CD4-positive, alpha-beta memory T cell (primary cell): ENCODE data around the gene TXNRD1. TPM values are rescaled to one million over a fixed set of nuclear protein-coding genes. Genes with fewer than 3 reads are reported as not detected.
A peak's percentile ranks its signal among the peaks of the same experiment; 100 is the strongest.

ENCODE experiments used
- CTCF ChIA-PET: fragments of 350-600 bp; sonication (Branson Sonifier 250); formaldehyde crosslinking; loops from one replicate; lab custom pipeline; 2021; ENCODE audit warnings: inconsistent platforms; ENCODE audit not compliant: partially characterized antibody; lab: Charles Lee
- POLR2A ChIA-PET: fragments of 350-600 bp; sonication (Branson Sonifier 250); formaldehyde crosslinking; loops from one replicate; lab custom pipeline; 2021; ENCODE audit not compliant: partially characterized antibody; lab: Charles Lee
- DNase-seq, 5 donors: peaks; one replicate each; pipeline versions ENCODE4 v3.0.0 to v3.0.0-alpha.2; 2020 to 2022; ENCODE audit warnings: mixed read lengths in 1 of 5
- H3K27ac ChIP-seq: one replicate; pipeline ENCODE4 v1.7.0; 2013; ENCODE audit warnings: low read depth, low read length
- H3K27me3 ChIP-seq: 2 replicates; pipeline ENCODE4 v1.7.0; 2013; ENCODE audit warnings: mild to moderate bottlenecking, low read length, moderate library complexity; ENCODE audit not compliant: insufficient read depth
- H3K36me3 ChIP-seq: 2 replicates; pipeline ENCODE4 v1.7.0; 2013; ENCODE audit warnings: mild to moderate bottlenecking, low read length, moderate library complexity; ENCODE audit not compliant: insufficient read depth
- H3K4me1 ChIP-seq: 2 replicates; pipeline ENCODE4 v1.7.0; 2013; ENCODE audit warnings: mild to moderate bottlenecking, low read length, moderate library complexity; ENCODE audit not compliant: insufficient read depth
- H3K4me3 ChIP-seq, 2 donors: one replicate each; pipeline ENCODE4 v1.7.0; 2013; ENCODE audit warnings: low read length in 2 of 2, mild to moderate bottlenecking in 1 of 2
- H3K9me3 ChIP-seq, 2 donors: one replicate each; pipeline ENCODE4 v1.7.0; 2013; ENCODE audit warnings: low read length in 2 of 2, control low read depth in 1 of 2; ENCODE audit not compliant: control insufficient read depth in 1 of 2
- H3K27ac Mint-ChIP-seq, 7 donors: one replicate each; pipeline ENCODE4 v1.8.0; 2020 to 2021; ENCODE audit warnings: mixed read lengths in 7 of 7, mild to moderate bottlenecking in 6 of 7, inconsistent platforms in 3 of 7, moderate library complexity in 3 of 7
- H3K27me3 Mint-ChIP-seq, 2 donors: one replicate each; pipeline ENCODE4 v1.8.0; 2020 to 2021; ENCODE audit warnings: mixed read lengths in 2 of 2
- H3K36me3 Mint-ChIP-seq, 2 donors: one replicate each; pipeline ENCODE4 v1.8.0; 2020 to 2021; ENCODE audit warnings: mixed read lengths in 2 of 2, inconsistent platforms in 1 of 2, mild to moderate bottlenecking in 1 of 2
- H3K4me1 Mint-ChIP-seq, 4 donors: one replicate each; pipeline ENCODE4 v1.8.0; 2020 to 2021; ENCODE audit warnings: mixed read lengths in 4 of 4, mild to moderate bottlenecking in 1 of 4
- H3K4me3 Mint-ChIP-seq, 8 donors: one replicate each; pipeline ENCODE4 v1.8.0; 2020 to 2021; ENCODE audit warnings: mixed read lengths in 8 of 8, mild to moderate bottlenecking in 7 of 8, moderate library complexity in 6 of 8, inconsistent platforms in 3 of 8
- H3K9me3 Mint-ChIP-seq, 8 donors: one replicate each; pipeline ENCODE4 v1.8.0; 2020 to 2021; ENCODE audit warnings: mixed read lengths in 8 of 8, mild to moderate bottlenecking in 5 of 8, inconsistent platforms in 3 of 8, moderate library complexity in 1 of 8
- intact Hi-C: fragments of 100-400 bp; cut with micrococcal nuclease; formaldehyde crosslinking; loops from one replicate; pipeline ENCODE4 v1.15.1; 2023
- polyA plus RNA-seq, 2 donors: library from polyadenylated mRNA; unstranded; fragments of 300-500 nt; fragmentation: Illumina TruSeq; gene quantifications; one replicate each; pipeline ENCODE4 v1.2.3, GENCODE V29; 2021
- total RNA-seq, 2 experiments: library from RNA; stranded (reverse); gene quantifications; one replicate each; pipeline ENCODE4 v1.2.3, GENCODE V29; 2021

Gene TXNRD1
- total and polyA plus RNA-seq, 4 experiments from 2014 or later = 32.2 to 64.5 (median 46.7) TPM

- Histone ChIP-seq H3K4me3 (no peak overlapping the region), H3K9me3 (no peaks in the 10 kb centered on the region), H3K27me3 (no peaks in the 10 kb centered on the region), H3K27ac (no peak overlapping the region), H3K36me3 (no peaks in the 10 kb centered on the region), H3K4me1 (no peaks in the 10 kb centered on the region)
- H3K36me3 Mint-ChIP-seq = peaks cover 3 to 9% of the 10 kb centered on the region in 2 donors
- DNase-seq = no peak
- peaks cover 0 to 12% (median 10%) of the 10 kb centered on the region in 8 donors for H3K9me3 Mint-ChIP-seq
- H3K4me3 Mint-ChIP-seq = no peak overlapping the region
- peaks cover 2 to 4% (median 3%) of the 10 kb centered on the region in 4 donors for H3K4me1 Mint-ChIP-seq
- ChIA-PET POLR2A (no interaction called here), CTCF (no interaction called here)
- intact Hi-C loops = no loop called here
- H3K27ac Mint-ChIP-seq = no peak overlapping the region
- peaks cover 7 to 8% of the 10 kb centered on the region in 2 donors for H3K27me3 Mint-ChIP-seq
These were observed 18.3 kb upstream of the TXNRD1 start for GRCh38 chr12:104197264-104197663.

- Mint-ChIP-seq H3K36me3 (peaks cover 3 to 9% of the 10 kb centered on the region in 2 donors), H3K9me3 (peaks cover 0 to 12% (median 10%) of the 10 kb centered on the region in 8 donors), H3K27me3 (peaks cover 7 to 8% of the 10 kb centered on the region in 2 donors), H3K4me3 (no peak overlapping the region), H3K27ac (no peak overlapping the region), H3K4me1 (peaks cover 2 to 4% (median 3%) of the 10 kb centered on the region in 4 donors)
- Histone ChIP-seq H3K9me3 (no peaks in the 10 kb centered on the region), H3K27ac (no peak overlapping the region), H3K36me3 (no peaks in the 10 kb centered on the region), H3K4me3 (no peak overlapping the region), H3K27me3 (no peaks in the 10 kb centered on the region), H3K4me1 (no peaks in the 10 kb centered on the region)
- POLR2A ChIA-PET = interaction anchor here (2.1 kb wide), 1 partner anchor 158 kb away, joined by 5 read pairs; no protein-coding TSS in a partner anchor
- no peak for DNase-seq
- CTCF ChIA-PET = interaction anchor here (0.6 to 8.4 kb wide), 18 partner anchors 8 to 854 kb away, joined by 3 to 107 read pairs (median 4); partner anchors contain the start of genes EID3 and TXNRD1
- intact Hi-C loops = no loop called here
These were observed 15.6 kb upstream of the TXNRD1 start for GRCh38 chr12:104199964-104200363.

- H3K9me3 Mint-ChIP-seq = peaks cover 0 to 12% (median 10%) of the 10 kb centered on the region in 8 donors
- H3K4me3 Mint-ChIP-seq = peak overlapping the region in 2 of 8 donors; percentile 3 to 22
- intact Hi-C loops = loop anchor here (1.0 kb wide), 4 partner anchors 14 to 852 kb away; partner anchors contain the start of gene TXNRD1
- ChIA-PET POLR2A (no interaction called here), CTCF (interaction anchor here (0.9 to 8.4 kb wide), 9 partner anchors 13 to 758 kb away, joined by 3 to 107 read pairs (median 4); partner anchors contain the start of gene TXNRD1)
- no peaks in the 10 kb centered on the region for H3K36me3 ChIP-seq
- peaks cover 2 to 4% (median 3%) of the 10 kb centered on the region in 4 donors for H3K4me1 Mint-ChIP-seq
- H3K27ac ChIP-seq = no peak overlapping the region
- no peaks in the 10 kb centered on the region for H3K4me1 ChIP-seq
- no peak overlapping the region for H3K27ac Mint-ChIP-seq
- no peak overlapping the region for H3K4me3 ChIP-seq
- DNase-seq = peak; percentile 59 to 69 (median 65)
- H3K9me3 ChIP-seq = no peaks in the 10 kb centered on the region
- H3K27me3 Mint-ChIP-seq = peaks cover 7 to 8% of the 10 kb centered on the region in 2 donors
- H3K27me3 ChIP-seq = no peaks in the 10 kb centered on the region
- peaks cover 3 to 9% of the 10 kb centered on the region in 2 donors for H3K36me3 Mint-ChIP-seq
These were observed 14.2 kb upstream of the TXNRD1 start for GRCh38 chr12:104201238-104202001.

GRCh38 chr12:104204690-104205480, 10.7 kb upstream of the TXNRD1 start:
- POLR2A ChIA-PET = no interaction called here

GRCh38 chr12:104207416-104208205, 8.0 kb upstream of the TXNRD1 start:
- H3K36me3 Mint-ChIP-seq = no peaks in the 10 kb centered on the region
- Histone ChIP-seq H3K9me3 (no peaks in the 10 kb centered on the region), H3K27ac (no peak overlapping the region), H3K4me3 (no peak overlapping the region), H3K27me3 (no peaks in the 10 kb centered on the region), H3K36me3 (no peaks in the 10 kb centered on the region), H3K4me1 (no peaks in the 10 kb centered on the region)
- DNase-seq = no peak
- peak overlapping the region in 1 of 7 donors; percentile 21 for H3K27ac Mint-ChIP-seq
- no peaks in the 10 kb centered on the region for H3K9me3 Mint-ChIP-seq
- peaks cover 0 to 2% of the 10 kb centered on the region in 2 donors for H3K27me3 Mint-ChIP-seq
- H3K4me3 Mint-ChIP-seq = no peak overlapping the region
- intact Hi-C loops = no loop called here
- no peaks in the 10 kb centered on the region for H3K4me1 Mint-ChIP-seq
- POLR2A ChIA-PET = no interaction called here
- CTCF ChIA-PET = no interaction called here

More at GRCh38 chr12:104204690-104205480, 10.7 kb upstream of the TXNRD1 start:
- H3K9me3 Mint-ChIP-seq = peaks cover 0 to 11% (median 9%) of the 10 kb centered on the region in 8 donors
- Histone ChIP-seq H3K9me3 (no peaks in the 10 kb centered on the region), H3K4me1 (no peaks in the 10 kb centered on the region), H3K36me3 (no peaks in the 10 kb centered on the region), H3K27ac (no peak overlapping the region), H3K27me3 (no peaks in the 10 kb centered on the region), H3K4me3 (no peak overlapping the region)
- no peak overlapping the region for H3K4me3 Mint-ChIP-seq
- peaks cover 7 to 8% of the 10 kb centered on the region in 2 donors for H3K27me3 Mint-ChIP-seq
- no peak overlapping the region for H3K27ac Mint-ChIP-seq
- peaks cover 3 to 8% of the 10 kb centered on the region in 2 donors for H3K36me3 Mint-ChIP-seq
- intact Hi-C loops = no loop called here
- no peak for DNase-seq
- H3K4me1 Mint-ChIP-seq = peaks cover 2 to 4% (median 3%) of the 10 kb centered on the region in 4 donors
- CTCF ChIA-PET = interaction anchor here (0.6 to 8.4 kb wide), 6 partner anchors 12 to 829 kb away, joined by 3 to 107 read pairs (median 4); partner anchors contain the start of gene TXNRD1

GRCh38 chr12:104212516-104212915, 3.1 kb upstream of the TXNRD1 start:
- Mint-ChIP-seq H3K27me3 (peaks cover 0 to 2% of the 10 kb centered on the region in 2 donors), H3K4me1 (peaks cover 4 to 13% (median 10%) of the 10 kb centered on the region in 4 donors), H3K9me3 (no peaks in the 10 kb centered on the region), H3K36me3 (no peaks in the 10 kb centered on the region), H3K27ac (no peak overlapping the region), H3K4me3 (no peak overlapping the region)
- H3K27me3 ChIP-seq = no peaks in the 10 kb centered on the region
- H3K36me3 ChIP-seq = no peaks in the 10 kb centered on the region
- H3K9me3 ChIP-seq = no peaks in the 10 kb centered on the region
- POLR2A ChIA-PET = no interaction called here
- H3K27ac ChIP-seq = no peak overlapping the region
- CTCF ChIA-PET = interaction anchor here (1.6 to 3.0 kb wide), 2 partner anchors 13 to 147 kb away, joined by 7 to 8 read pairs; no protein-coding TSS in a partner anchor
- peaks cover 12% of the 10 kb centered on the region for H3K4me1 ChIP-seq
- intact Hi-C loops = no loop called here
- no peak overlapping the region for H3K4me3 ChIP-seq
- DNase-seq = no peak
